NCI-H1105 (cell line): ENCODE measurements around the gene CTAGE9.

Experiments used
- DNase-seq: peaks from one replicate; lab custom pipeline; 2025; lab: John Stamatoyannopoulos, UW

CTAGE9 gene

GRCh38 chr6:131669891-131670290, 40.9 kb downstream of the CTAGE9 start:
- DNase-seq = no peak

- DNase-seq = no peak
Observed at GRCh38 chr6:131663578-131664165, 47.1 kb downstream of the CTAGE9 start.

- no peak for DNase-seq
Observed at GRCh38 chr6:131660195-131660594, 50.6 kb downstream of the CTAGE9 start.
